ENCODE results near the gene MEN1.

MEN1 gene

GRCh38 chr11:64845129-64845775 lies 34.9 kb upstream of the MEN1 start:
- DNase-seq, result no peak

- peak; percentile 77 for DNase-seq
These were observed 34.2 kb upstream of the MEN1 start, which contains the start of gene CDC42BPG for GRCh38 chr11:64844330-64845128. TSS of gene CDC42BPG (minus strand) at chr11:64844653. CDS start at chr11:64844569, 84 bp downstream.

- no peak for DNase-seq
These were observed 33.5 kb upstream of the MEN1 start for GRCh38 chr11:64843686-64844329.

- no peak for DNase-seq
These were observed 32.7 kb upstream of the MEN1 start for GRCh38 chr11:64842851-64843685.

GRCh38 chr11:64842366-64842759 lies 32.0 kb upstream of the MEN1 start:
- DNase-seq, result no peak

GRCh38 chr11:64841592-64842365 lies 31.4 kb upstream of the MEN1 start:
- no peak for DNase-seq

GRCh38 chr11:64839887-64840782 lies 29.8 kb upstream of the MEN1 start:
- DNase-seq, result no peak

GRCh38 chr11:64839335-64839734 lies 29.0 kb upstream of the MEN1 start:
- DNase-seq, result no peak

- DNase-seq, result no peak
These were observed 28.4 kb upstream of the MEN1 start for GRCh38 chr11:64838600-64839334.

GRCh38 chr11:64837887-64838351 lies 27.6 kb upstream of the MEN1 start:
- DNase-seq, result no peak

GRCh38 chr11:64836448-64837072 lies 26.2 kb upstream of the MEN1 start:
- no peak for DNase-seq

- no peak for DNase-seq
These were observed 25.5 kb upstream of the MEN1 start for GRCh38 chr11:64835616-64836447.

GRCh38 chr11:64834723-64835615 lies 24.6 kb upstream of the MEN1 start:
- DNase-seq, result no peak

GRCh38 chr11:64834031-64834722 lies 23.8 kb upstream of the MEN1 start:
- no peak for DNase-seq

- DNase-seq, result no peak
These were observed 23.2 kb upstream of the MEN1 start for GRCh38 chr11:64833509-64833908.

GRCh38 chr11:64833198-64833502 lies 22.8 kb upstream of the MEN1 start:
- DNase-seq, result no peak

Data from eye (tissue), 1 donor.